IMR-90 (cell line): ENCODE measurements around the gene PTP4A2. TPM values are rescaled to one million over a fixed set of nuclear protein-coding genes. Genes with fewer than 3 reads are reported as not detected.
A peak's percentile ranks its signal among the peaks of the same experiment; 100 is the strongest.

Experiments
- ATAC-seq: fragments of 200-7000 bp; cut with Tn5 transposase; 2 replicates; pipeline ENCODE4 v1.9.1; 2020; ENCODE audit warnings: low read depth, mild to moderate bottlenecking, moderate library complexity
- BruUV-seq: library from RNA; stranded (reverse); fragments of 400-500 nt; replicated peaks from 2 replicates; lab custom pipeline; 2021; lab: Mats Ljungman, UMichigan
- CTCF ChIA-PET: fragments of 300-600 bp; formaldehyde crosslinking; extraction: SDS; loops from one replicate; lab custom pipeline; 2021; ENCODE audit warnings: antibody characterized with exemption; lab: Yijun Ruan, JAX
- POLR2A ChIA-PET: fragments of 300-600 bp; sonication (Branson Sonifier 250); formaldehyde crosslinking; loops from one replicate; lab custom pipeline; 2022; ENCODE audit warnings: antibody characterized with exemption; ENCODE audit not compliant: unreplicated experiment; lab: Charles Lee
- DNase-seq: peaks from one replicate; pipeline ENCODE4 v3.0.0; 2013
- H2AFZ ChIP-seq: replicated peaks from 2 replicates; pipeline ENCODE3; 2013; ENCODE audit warnings: low read length, mild to moderate bottlenecking; ENCODE audit not compliant: poor library complexity
- H2AK5ac ChIP-seq: 2 replicates; pipeline ENCODE4 v1.6.1; 2013; ENCODE audit warnings: low read depth, low read length, inconsistent platforms
- H2AK9ac ChIP-seq: replicated peaks from 2 replicates; pipeline ENCODE3; 2013; ENCODE audit warnings: mild to moderate bottlenecking, low read depth, low read length, moderate library complexity; ENCODE audit not compliant: poor library complexity
- H2BK120ac ChIP-seq: 2 replicates; pipeline ENCODE4 v1.6.1; 2013; ENCODE audit warnings: low read depth, low read length, inconsistent platforms
- H2BK15ac ChIP-seq: 3 replicates; pipeline ENCODE4 v1.6.1; 2013; ENCODE audit warnings: low read depth, low read length, inconsistent platforms
- H2BK20ac ChIP-seq: 2 replicates; pipeline ENCODE4 v1.6.1; 2013; ENCODE audit warnings: low read depth, mild to moderate bottlenecking, inconsistent platforms, low read length, moderate library complexity
- H2BK5ac ChIP-seq: 2 replicates; pipeline ENCODE4 v1.6.1; 2013; ENCODE audit warnings: mild to moderate bottlenecking, low read depth, low read length, inconsistent platforms; ENCODE audit not compliant: poor library complexity, severe bottlenecking
- H3K14ac ChIP-seq: replicated peaks from 2 replicates; pipeline ENCODE4 v1.6.1; 2013; ENCODE audit warnings: low read depth, low read length, inconsistent platforms
- H3K18ac ChIP-seq: 2 replicates; pipeline ENCODE4 v1.6.1; 2013; ENCODE audit warnings: low read depth, low read length, control low read depth
- H3K23ac ChIP-seq: 2 replicates; pipeline ENCODE4 v1.6.1; 2013; ENCODE audit warnings: low read depth, low read length, inconsistent platforms
- H3K27ac ChIP-seq: 2 replicates; pipeline ENCODE4 v1.5.1; 2013; ENCODE audit warnings: mild to moderate bottlenecking, control low read depth, low read length; ENCODE audit not compliant: insufficient read depth
- H3K27me3 ChIP-seq: 2 replicates; pipeline ENCODE4 v1.6.1; 2013; ENCODE audit warnings: low read length; ENCODE audit not compliant: control insufficient read depth, insufficient read depth
- H3K36me3 ChIP-seq: 2 replicates; pipeline ENCODE4 v1.6.1; 2013; ENCODE audit warnings: low read length, mixed read lengths; ENCODE audit not compliant: control insufficient read depth, insufficient read depth
- H3K4ac ChIP-seq: 2 replicates; pipeline ENCODE4 v1.6.1; 2013; ENCODE audit warnings: low read depth, low read length, inconsistent platforms
- H3K4me1 ChIP-seq: 2 replicates; pipeline ENCODE4 v1.6.1; 2013; ENCODE audit warnings: low read length, mixed read lengths; ENCODE audit not compliant: control insufficient read depth, insufficient read depth
- H3K4me2 ChIP-seq: 2 replicates; pipeline ENCODE4 v1.6.1; 2013; ENCODE audit warnings: low read depth, mild to moderate bottlenecking, control low read depth, low read length, moderate library complexity
- H3K4me3 ChIP-seq: 2 replicates; pipeline ENCODE4 v1.5.1; 2013; ENCODE audit warnings: low read depth, mild to moderate bottlenecking, control low read depth, low read length, moderate library complexity; ENCODE audit not compliant: insufficient read depth
- H3K56ac ChIP-seq: 2 replicates; pipeline ENCODE4 v1.6.1; 2013; ENCODE audit warnings: low read length, inconsistent platforms; ENCODE audit not compliant: insufficient read depth; ENCODE audit errors: extremely low read depth
- H3K79me1 ChIP-seq, 2 experiments: 2 replicates each; pipeline ENCODE4 v1.6.1; 2013; ENCODE audit warnings: low read length in 2 of 2, inconsistent platforms in 1 of 2, low read depth in 1 of 2
- H3K9ac ChIP-seq: 2 replicates; pipeline ENCODE4 v1.6.1; 2013; ENCODE audit warnings: low read depth, low read length, control low read depth
- H3K9me1 ChIP-seq: 2 replicates; pipeline ENCODE4 v1.6.1; 2013; ENCODE audit warnings: low read length, inconsistent platforms; ENCODE audit not compliant: insufficient read depth
- H3K9me3 ChIP-seq: 2 replicates; pipeline ENCODE4 v1.6.1; 2013; ENCODE audit warnings: low read length; ENCODE audit not compliant: control insufficient read depth, insufficient read depth
- H4K20me1 ChIP-seq: 2 replicates; pipeline ENCODE4 v1.6.1; 2013; ENCODE audit warnings: low read length, inconsistent platforms; ENCODE audit not compliant: insufficient read depth
- H4K5ac ChIP-seq: 2 replicates; pipeline ENCODE4 v1.6.1; 2013; ENCODE audit warnings: mild to moderate bottlenecking, low read depth, low read length, control low read depth
- H4K8ac ChIP-seq, 2 experiments: 2 replicates each; pipeline ENCODE4 v1.6.1; 2013; ENCODE audit warnings: low read depth in 2 of 2, low read length in 2 of 2, control low read depth in 1 of 2, inconsistent platforms in 1 of 2
- H4K91ac ChIP-seq: 2 replicates; pipeline ENCODE4 v1.6.1; 2013; ENCODE audit warnings: low read depth, low read length, inconsistent platforms; ENCODE audit not compliant: insufficient read depth
- BHLHE40 ChIP-seq: fragments of 150-350 bp; IDR thresholded peaks from 2 replicates; pipeline ENCODE4 v1.6.1; 2016; ENCODE audit warnings: mild to moderate bottlenecking, low read depth, low read length
- CEBPB ChIP-seq: IDR thresholded peaks from 2 replicates; pipeline ENCODE4 v1.6.1; 2012; ENCODE audit warnings: low read depth, low read length, improper control_type of control experiment
- CHD1 ChIP-seq: IDR thresholded peaks from 2 replicates; pipeline ENCODE4 v1.6.1; 2012; ENCODE audit warnings: low read depth, low read length, improper control_type of control experiment
- FOS ChIP-seq: fragments of 150-350 bp; IDR thresholded peaks from 2 replicates; pipeline ENCODE4 v1.6.1; 2016; ENCODE audit warnings: low read depth, low read length
- MAFK ChIP-seq: IDR thresholded peaks from 2 replicates; pipeline ENCODE4 v1.6.1; 2012; ENCODE audit warnings: low read depth, low read length, improper control_type of control experiment
- MAZ ChIP-seq: IDR thresholded peaks from 2 replicates; pipeline ENCODE4 v1.6.1; 2012; ENCODE audit warnings: low read depth, mild to moderate bottlenecking, low read length, improper control_type of control experiment, moderate library complexity, borderline replicate concordance
- MXI1 ChIP-seq: IDR thresholded peaks from 2 replicates; pipeline ENCODE4 v1.6.1; 2012; ENCODE audit warnings: low read depth, mild to moderate bottlenecking, low read length, moderate library complexity, borderline replicate concordance
- NFE2L2 ChIP-seq: fragments of 150-350 bp; IDR thresholded peaks from 2 replicates; pipeline ENCODE4 v1.6.1; 2016; ENCODE audit warnings: low read depth, mild to moderate bottlenecking, low read length
- RAD21 ChIP-seq: IDR thresholded peaks from 2 replicates; pipeline ENCODE4 v1.6.1; 2012; ENCODE audit warnings: low read length, improper control_type of control experiment
- RCOR1 ChIP-seq: IDR thresholded peaks from 2 replicates; pipeline ENCODE4 v1.6.1; 2012; ENCODE audit warnings: mild to moderate bottlenecking, low read length, improper control_type of control experiment; ENCODE audit not compliant: insufficient replicate concordance
- RFX5 ChIP-seq: IDR thresholded peaks from 2 replicates; pipeline ENCODE4 v1.8.0; 2012; ENCODE audit warnings: low read depth, mild to moderate bottlenecking, low read length, moderate library complexity
- SMC3 ChIP-seq: fragments of 150-350 bp; IDR thresholded peaks from 2 replicates; pipeline ENCODE4 v1.6.1; 2016; ENCODE audit warnings: low read depth, mild to moderate bottlenecking, antibody characterized with exemption, low read length, moderate library complexity
- WGBS, 2 experiments: methylation state at CpG; one replicate each; pipeline versions ENCODE4 v1.1.5 to v1.1.7; 2013; ENCODE audit warnings: missing lambda C conversion rate in 2 of 2; ENCODE audit not compliant: insufficient read length in 1 of 2; ENCODE audit errors: extremely low coverage in 2 of 2; 5-methylcytosine and 5-hydroxymethylcytosine counted together
- dilution Hi-C: fragments of 300-500 bp; cut with HindIII; formaldehyde crosslinking; loops from one replicate; pipeline ENCODE4 v1.14.3; 2018; ENCODE audit warnings: low sequenced_read_pairs; ENCODE audit not compliant: unreplicated experiment
- in situ Hi-C: fragments of 300-500 bp; cut with MboI; formaldehyde crosslinking; loops from 3 replicates; pipeline ENCODE4 v1.14.3; 2019; ENCODE audit warnings: low sequenced_read_pairs, inconsistent platforms, mixed read lengths
- intact Hi-C: fragments of 100-400 bp; cut with micrococcal nuclease; formaldehyde crosslinking; loops from 2 replicates; pipeline ENCODE4 v1.10.0; 2022
- polyA plus RNA-seq, 3 experiments: library from polyadenylated mRNA; depleted of rRNA; stranded (reverse); fragments of >200 nt; gene quantifications; 2 replicates each; pipeline ENCODE4 v1.2.3, GENCODE V29; 2012; ENCODE audit warnings: low replicate concordance in 1 of 3
- total RNA-seq: library from RNA; depleted of rRNA; stranded (reverse); fragments of >200 nt; gene quantifications from 2 replicates; pipeline ENCODE4 v1.2.3, GENCODE V29; 2012
- TF ChIP-seq, protein P1 (sequence below): conservative IDR thresholded peaks from 2 replicates; pipeline ENCODE4 v1.5.1; 2012; ENCODE audit warnings: mild to moderate bottlenecking, low read depth, low read length, improper control_type of control experiment
- TF ChIP-seq, protein P2 (sequence below): fragments of 150-350 bp; IDR thresholded peaks from 2 replicates; pipeline ENCODE4 v1.6.1; 2016; ENCODE audit warnings: low read depth, mild to moderate bottlenecking, low read length, moderate library complexity, borderline replicate concordance
- TF ChIP-seq, protein P3 (sequence below): fragments of 150-350 bp; IDR thresholded peaks from 2 replicates; pipeline ENCODE4 v1.6.1; 2017; ENCODE audit warnings: mild to moderate bottlenecking, antibody characterized with exemption, low read length, low read depth

Gene PTP4A2
- total and polyA plus RNA-seq, 2 of the 4 experiments (the other 2 are of a cell fraction) = 135 to 328 TPM

DNA sequence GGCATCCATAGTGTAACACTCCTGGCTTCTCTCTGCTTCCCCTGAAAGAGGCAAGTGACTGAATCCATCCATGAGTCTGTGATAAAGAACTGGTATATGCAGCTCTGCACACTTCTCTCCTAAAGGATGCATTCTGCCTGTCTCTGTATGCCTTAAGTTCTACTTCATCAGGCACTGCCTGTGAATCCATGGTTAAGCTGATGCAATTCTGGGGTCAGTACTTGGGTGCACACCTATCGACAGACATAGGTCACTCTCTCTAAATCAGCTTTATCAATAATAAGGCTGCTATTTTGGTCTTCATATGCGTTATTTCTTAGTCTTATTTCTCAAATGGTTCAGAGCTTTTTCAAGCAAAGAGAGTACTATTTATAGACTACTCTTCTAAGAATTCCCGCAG, 32.7 kb upstream of the PTP4A2 start:
- Histone ChIP-seq H3K14ac (no peak overlapping the region), H4K5ac (no peak overlapping the region), H2AFZ (no peak overlapping the region), H3K4me2 (no peak overlapping the region), H2BK120ac (no peak overlapping the region), H2BK5ac (no peak overlapping the region), H3K4ac (no peak overlapping the region), H2AK9ac (no peak overlapping the region), H3K4me1 (no peaks in the 10 kb centered on the region), H3K27me3 (peaks cover 8% of the 10 kb centered on the region), H3K56ac (no peak overlapping the region; the same call in 1 of the 2 replicates), H3K9me1 (no peaks in the 10 kb centered on the region), H4K8ac (no peak overlapping the region), H2BK20ac (no peak overlapping the region), H2AK5ac (no peak overlapping the region), H3K9ac (no peak overlapping the region), H4K91ac (no peak overlapping the region), H3K9me3 (no peaks in the 10 kb centered on the region), H3K79me1 (no peaks in the 10 kb centered on the region), H4K20me1 (no peaks in the 10 kb centered on the region), H2BK15ac (no peak overlapping the region), H3K4me3 (no peak overlapping the region), H3K36me3 (no peaks in the 10 kb centered on the region), H3K18ac (no peak overlapping the region), H3K23ac (0 out of 2 replicates have a peak overlapping the region, but pooled peaks have one; percentile 49), H3K27ac (no peak overlapping the region)
- intact Hi-C loops (no loop called here), dilution Hi-C loops (no loop called here), in situ Hi-C loops (no loop called here)
- TF ChIP-seq NFE2L2 = no peak
- TF ChIP-seq, protein P1, sequence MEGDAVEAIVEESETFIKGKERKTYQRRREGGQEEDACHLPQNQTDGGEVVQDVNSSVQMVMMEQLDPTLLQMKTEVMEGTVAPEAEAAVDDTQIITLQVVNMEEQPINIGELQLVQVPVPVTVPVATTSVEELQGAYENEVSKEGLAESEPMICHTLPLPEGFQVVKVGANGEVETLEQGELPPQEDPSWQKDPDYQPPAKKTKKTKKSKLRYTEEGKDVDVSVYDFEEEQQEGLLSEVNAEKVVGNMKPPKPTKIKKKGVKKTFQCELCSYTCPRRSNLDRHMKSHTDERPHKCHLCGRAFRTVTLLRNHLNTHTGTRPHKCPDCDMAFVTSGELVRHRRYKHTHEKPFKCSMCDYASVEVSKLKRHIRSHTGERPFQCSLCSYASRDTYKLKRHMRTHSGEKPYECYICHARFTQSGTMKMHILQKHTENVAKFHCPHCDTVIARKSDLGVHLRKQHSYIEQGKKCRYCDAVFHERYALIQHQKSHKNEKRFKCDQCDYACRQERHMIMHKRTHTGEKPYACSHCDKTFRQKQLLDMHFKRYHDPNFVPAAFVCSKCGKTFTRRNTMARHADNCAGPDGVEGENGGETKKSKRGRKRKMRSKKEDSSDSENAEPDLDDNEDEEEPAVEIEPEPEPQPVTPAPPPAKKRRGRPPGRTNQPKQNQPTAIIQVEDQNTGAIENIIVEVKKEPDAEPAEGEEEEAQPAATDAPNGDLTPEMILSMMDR = no peak
- TF ChIP-seq BHLHE40 = no peak
- TF ChIP-seq CHD1 = no peak
- no peak for TF ChIP-seq MAFK
- TF ChIP-seq, protein P2, sequence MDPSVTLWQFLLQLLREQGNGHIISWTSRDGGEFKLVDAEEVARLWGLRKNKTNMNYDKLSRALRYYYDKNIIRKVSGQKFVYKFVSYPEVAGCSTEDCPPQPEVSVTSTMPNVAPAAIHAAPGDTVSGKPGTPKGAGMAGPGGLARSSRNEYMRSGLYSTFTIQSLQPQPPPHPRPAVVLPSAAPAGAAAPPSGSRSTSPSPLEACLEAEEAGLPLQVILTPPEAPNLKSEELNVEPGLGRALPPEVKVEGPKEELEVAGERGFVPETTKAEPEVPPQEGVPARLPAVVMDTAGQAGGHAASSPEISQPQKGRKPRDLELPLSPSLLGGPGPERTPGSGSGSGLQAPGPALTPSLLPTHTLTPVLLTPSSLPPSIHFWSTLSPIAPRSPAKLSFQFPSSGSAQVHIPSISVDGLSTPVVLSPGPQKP = no peak
- TF ChIP-seq, protein P3, sequence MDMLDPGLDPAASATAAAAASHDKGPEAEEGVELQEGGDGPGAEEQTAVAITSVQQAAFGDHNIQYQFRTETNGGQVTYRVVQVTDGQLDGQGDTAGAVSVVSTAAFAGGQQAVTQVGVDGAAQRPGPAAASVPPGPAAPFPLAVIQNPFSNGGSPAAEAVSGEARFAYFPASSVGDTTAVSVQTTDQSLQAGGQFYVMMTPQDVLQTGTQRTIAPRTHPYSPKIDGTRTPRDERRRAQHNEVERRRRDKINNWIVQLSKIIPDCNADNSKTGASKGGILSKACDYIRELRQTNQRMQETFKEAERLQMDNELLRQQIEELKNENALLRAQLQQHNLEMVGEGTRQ = no peak
- TF ChIP-seq RFX5 = no peak
- no peak for TF ChIP-seq SMC3
- TF ChIP-seq MXI1 = no peak
- TF ChIP-seq RCOR1 = no peak
- TF ChIP-seq MAZ = no peak
- no peak for TF ChIP-seq CEBPB
- no peak for TF ChIP-seq RAD21
- TF ChIP-seq FOS = no peak
- ChIA-PET CTCF (interaction anchor here (0.6 to 0.7 kb wide), 2 partner anchors 13 to 257 kb away, joined by 3 to 6 read pairs; no protein-coding TSS in a partner anchor), POLR2A (no interaction called here)
- no peak for ATAC-seq
- WGBS, 2 experiments = 83% methylated on average over 1 of the region's 3 CpGs; no CpG with 5 or more reads in 1 of the 2 experiments
- DNase-seq = no peak
- BruUV-seq = no TSS peak
